GM21367 (cell line): ENCODE data around the gene SPON1.
"Not testable (repeated sequence)": the region's sequence is repeated elsewhere in the genome, so short reads cannot be mapped to it uniquely, and the experiment has no call there.

Source experiments
- ATAC-seq: cut with Tn5 transposase; IDR thresholded peaks from one replicate; pipeline ENCODE4 v1.9.1; 2021; ENCODE audit not compliant: unreplicated experiment

SPON1 gene

DNA sequence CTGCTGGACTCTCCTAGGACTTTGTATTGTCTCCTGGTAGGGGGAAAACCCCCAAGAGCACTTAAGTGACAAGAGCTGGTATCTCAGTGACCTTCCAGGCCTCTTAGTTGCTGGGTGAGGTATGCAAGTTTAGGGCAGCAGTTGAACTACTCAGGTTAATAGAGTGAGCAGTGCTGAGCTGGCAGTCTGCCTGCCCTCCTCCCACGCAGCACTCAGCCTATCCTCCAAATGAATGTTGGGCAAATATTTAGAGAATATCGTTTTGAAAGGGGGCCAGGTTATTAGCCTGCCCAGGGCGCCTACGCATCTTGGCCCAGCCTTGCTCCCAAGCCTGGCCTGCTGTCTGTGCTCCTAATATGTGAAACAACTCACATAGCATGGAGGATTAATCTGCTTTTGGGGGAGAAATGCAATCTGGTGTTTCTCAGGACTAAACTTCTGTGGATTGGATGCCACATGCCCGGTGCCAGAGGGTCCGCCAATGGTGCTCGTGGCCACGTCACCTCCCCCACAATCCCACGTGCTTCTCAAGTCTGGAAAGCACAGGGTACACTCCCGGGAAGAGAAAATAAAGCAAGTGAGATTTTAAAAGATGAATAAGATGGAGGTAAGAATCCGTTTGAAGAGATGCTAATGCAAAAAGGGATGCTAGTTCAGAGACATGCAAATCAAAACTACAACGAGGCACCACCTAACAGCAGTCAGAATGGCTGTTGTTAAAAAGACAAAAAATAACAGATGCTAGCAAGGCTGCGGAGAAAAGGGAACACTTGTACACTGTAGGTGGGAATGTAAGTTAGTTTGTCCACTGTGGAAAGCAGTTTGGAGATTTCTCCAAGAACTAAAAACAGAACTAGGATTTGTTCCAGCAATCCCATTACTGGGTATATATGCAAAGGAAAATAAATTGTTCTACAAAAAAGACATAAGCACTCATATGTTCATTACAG is 67.7 kb downstream of the SPON1 start:
- no peak for ATAC-seq

DNA sequence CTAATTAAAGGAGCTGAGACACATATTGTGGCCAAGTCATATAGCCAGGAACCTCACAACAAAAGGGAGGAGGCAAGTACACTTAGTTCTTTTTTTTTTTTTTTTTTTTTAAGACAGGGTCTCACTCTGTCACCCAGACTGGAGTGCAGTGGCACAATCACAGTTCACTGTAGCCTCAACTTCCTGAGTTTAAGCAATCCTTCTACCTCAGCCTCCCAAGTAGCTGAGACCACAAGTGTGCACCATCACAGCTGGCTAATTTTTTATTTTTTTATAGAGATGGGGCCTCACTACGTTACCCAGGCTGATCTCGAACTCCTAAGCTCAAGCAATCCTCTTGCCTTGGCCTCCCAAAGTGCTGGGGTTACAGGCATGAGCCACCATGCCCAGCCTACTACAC is 73.0 kb downstream of the SPON1 start:
- ATAC-seq: not testable (repeated sequence)

DNA sequence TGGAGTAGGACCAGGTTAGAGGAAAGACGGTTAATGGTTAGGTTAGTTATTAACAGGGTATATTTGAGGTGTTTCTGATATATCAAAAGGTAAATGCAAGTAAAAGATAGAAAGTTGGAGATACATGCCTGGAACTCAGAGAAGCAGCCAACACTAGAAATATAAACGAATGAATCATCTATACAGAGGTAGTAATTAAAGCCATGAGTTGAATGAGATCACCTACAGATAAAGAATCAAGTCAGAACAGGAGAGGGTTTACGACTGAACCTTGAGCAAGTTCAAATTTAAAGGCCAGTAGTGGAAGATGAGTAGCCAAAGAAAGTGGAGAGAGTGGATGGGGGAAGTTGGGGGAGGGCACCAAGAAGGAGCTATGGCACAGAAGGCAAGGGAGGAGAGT is 73.9 kb downstream of the SPON1 start:
- ATAC-seq: no peak

DNA sequence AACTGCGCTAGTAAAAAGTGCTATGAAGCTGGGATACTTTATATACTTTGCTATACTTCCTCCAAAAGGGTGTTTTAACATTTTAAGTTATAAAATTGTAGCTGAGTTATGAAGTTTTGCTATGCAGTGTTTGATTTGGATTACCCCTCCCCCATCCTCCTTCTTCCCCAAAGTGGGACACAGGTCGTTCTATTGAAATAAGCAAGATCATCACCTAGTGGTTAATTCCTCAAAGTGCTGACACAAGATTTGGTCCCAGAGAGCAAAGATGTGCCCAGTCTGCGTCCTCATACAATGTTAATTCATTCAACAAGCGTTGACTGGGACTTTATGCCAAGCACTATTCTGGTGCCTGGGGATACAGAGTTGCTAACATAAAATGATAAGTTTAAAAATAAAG is 78.5 kb downstream of the SPON1 start:
- ATAC-seq: no peak

DNA sequence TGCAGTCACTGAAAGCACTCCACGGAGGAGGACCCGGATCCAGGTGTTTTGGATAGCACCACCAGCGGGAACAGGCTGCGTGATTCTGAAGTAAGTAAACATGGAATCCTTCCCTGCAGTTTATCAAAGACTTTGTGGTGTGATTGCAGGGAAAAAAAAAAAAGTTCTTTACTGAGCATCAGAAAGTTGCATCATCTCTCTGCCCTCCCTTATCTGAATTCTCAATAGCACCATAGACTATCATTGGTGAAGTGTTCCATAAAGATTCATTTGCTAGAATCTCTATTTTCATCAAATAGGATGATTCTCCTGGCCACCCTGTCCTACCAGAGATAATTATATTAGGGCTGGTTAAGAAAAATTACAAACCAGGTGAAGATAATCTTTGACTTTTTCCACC is 79.0 kb downstream of the SPON1 start:
- ATAC-seq: no peak

DNA sequence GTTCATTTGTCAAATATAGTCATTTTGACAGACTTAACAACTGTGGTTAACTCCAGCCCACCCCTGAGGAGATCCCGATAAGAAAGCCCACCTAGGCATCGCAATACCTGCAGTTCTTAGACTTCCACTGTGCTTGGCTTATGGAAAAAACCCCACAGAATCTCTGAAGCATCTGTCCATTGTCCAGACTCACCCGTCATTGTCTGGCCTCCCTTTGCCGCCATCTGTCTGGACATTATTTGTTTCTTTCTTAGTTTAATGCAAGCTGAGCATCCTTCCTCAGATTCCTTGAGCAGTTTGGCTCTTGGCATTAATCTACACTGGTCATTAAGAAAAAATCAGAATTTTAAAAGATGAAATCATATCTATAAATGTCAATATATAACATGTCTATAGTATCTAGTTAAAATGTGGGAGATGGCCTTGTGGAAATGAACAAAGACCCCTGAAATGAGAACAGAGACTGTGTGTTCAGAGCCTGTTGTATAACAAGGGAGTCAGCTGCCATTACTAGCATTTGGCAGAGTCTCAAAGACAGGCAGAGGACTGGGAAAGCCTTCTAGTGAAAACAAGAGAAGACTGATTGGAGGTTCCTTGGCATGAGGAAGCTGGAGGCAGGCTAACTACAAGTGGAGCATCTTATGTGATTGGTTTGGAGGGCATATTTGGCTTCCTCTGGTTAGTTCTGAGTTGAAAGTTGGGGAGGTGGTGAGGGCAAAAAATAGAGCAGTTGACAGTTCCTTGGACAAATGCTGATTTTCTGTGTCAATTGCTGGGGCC is 80.4 kb downstream of the SPON1 start:
- ATAC-seq: no peak

DNA sequence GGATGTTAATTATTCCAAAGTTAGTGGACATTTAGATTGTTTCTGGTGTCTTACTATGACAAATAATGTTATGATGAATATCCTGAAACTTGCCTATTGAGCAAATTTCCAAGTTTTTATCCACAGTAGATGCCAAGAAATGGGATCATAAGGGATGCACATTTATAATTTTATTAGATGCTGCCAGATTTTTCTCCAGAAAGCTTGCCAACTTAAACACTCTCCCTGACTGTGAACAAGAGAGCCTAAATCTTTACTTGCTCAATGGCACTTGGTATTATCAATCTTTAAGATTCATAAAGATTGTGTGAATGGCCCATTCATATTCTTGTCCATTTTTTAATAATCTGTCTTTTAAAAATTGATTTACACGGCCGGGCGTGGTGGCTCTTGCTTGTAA is 82.4 kb downstream of the SPON1 start:
- ATAC-seq: no peak

DNA sequence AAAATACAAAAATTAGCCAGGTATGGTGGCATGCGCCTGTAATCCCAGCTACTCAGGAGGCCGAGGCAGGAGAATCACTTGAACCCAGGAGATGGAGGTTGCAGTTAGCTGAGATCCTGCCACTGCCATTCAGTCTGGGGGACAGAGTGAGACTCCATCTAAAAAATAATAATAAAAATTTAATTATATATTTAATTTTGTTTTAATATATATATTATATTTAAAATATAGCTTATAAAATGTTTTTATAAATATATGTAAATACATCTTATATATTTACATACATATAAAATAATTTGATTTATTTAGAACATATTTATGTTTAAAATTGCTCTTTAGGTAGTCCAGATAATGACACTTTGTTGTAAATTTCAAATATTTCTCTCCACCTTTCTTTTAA is 82.9 kb downstream of the SPON1 start:
- ATAC-seq: no peak

DNA sequence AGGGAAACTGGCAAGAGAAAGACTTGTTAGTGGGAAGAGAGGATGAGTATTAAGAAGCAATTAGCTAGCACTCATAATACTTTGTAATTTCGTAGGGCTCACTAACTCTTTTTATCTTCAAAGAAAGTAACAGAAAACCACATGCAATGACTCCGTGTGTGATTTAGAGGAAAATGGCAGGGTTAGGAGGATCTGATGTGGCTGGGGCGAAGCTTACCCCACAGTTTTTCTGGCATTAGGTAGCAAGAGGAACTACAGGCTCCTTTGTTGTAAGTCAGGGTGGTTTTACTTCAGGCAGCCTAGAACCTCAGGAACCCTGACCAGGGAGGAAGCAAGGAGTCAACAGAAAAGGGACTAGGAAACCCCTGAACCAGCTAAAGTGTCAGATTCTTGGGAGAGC is 89.7 kb downstream of the SPON1 start:
- no peak for ATAC-seq

DNA sequence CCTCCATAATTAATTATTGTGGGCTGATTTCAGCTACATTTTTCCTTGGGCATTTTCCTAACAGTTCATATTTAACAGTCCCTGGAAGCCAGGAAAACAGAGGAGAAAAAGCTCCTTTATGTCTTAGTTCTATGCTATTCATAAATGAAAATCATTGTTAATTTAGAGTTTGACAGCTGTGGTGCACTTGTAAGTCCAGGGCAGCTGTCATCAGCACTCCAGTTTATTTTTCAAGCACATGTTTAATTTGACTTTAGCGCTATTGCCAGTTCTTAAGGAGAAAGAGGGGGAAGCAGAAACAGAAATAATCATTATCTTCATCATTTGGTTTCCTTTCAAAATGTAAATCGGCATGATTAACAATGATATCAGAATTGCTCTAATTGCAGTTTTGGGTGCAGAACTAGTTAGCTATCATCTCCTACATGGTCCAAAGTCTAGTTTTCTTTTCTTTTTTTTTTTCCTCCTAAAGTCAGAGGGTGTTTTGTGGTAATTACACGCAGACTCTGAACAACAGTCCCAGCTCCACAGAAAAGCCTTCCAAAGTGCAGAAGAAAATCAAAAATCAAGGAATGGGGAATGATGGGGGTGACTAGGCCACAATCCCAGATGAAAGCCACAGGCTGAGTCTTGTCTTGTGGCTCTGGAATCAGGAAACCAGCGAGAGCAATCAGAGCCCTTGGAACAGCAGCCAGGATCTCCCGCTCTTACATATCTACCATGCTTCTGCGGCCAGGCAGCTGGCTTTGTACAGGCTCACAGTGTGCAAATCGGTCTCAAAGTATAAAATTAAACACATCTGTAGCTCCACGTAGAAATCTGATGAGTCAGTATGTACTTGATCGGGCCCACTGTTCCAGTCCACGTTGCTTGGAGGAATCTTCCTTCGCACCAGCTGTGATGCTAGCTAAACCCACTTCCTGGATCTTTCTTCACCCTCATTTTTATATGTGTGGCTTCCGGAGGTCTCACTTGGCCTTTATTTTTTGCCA is 91.9 kb downstream of the SPON1 start:
- no peak for ATAC-seq

DNA sequence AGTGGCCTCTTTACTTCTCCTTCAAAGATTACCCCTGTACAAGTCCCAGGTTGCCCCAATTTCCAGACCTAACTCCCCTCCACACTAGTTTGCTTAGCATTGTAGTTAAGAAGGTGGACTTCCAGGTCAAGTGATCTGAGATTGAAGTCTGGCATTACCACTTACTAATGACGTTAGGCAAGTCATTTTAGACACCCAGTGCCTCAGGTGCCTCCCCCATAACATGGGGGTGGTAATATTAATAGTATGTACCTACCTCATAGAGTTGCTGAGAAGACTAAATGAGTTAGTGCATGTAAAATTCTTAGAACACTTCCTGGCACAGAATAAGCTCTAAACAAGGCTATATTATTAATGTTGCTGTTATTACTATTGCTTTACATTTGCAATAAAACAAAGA is 93.4 kb downstream of the SPON1 start:
- ATAC-seq: no peak

DNA sequence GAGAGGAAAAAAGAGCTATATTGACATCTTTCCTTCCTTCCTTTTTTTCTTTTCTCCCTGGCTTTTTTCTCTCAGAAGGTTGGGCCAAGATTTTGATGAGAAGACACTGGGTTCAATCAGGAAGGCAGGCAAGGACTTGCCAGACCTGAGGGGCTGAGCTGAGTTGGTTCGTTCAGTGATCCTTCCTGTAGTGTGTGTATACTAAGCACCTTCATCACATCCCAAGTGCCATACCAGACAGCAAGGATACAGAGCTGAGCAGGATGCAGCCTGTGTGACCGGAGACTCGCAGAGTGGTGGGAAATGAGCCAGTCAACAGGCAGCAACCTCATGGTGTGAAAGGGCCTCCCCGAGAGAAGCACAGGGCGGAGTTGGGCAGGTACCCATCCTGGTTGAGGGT is 95.5 kb downstream of the SPON1 start:
- ATAC-seq: no peak

DNA sequence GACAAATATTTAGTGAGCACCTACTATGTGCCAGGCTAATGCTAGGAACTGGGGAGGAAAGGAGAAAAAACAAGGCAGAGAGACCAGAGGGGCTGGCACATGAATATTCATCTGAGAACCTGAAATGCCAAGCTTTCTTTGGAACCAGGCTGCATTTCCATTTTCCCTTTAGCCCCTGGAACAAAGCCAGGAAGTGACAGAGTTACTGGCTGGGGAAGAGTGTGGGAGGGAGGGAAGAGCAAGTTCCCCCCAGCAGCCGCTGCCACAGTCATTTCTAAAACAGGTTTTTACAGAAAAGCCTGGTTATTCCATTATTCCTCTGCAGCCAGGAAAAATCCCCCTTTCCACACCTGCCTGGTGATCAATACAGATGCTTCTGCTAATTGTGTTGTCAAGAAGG is 97.0 kb downstream of the SPON1 start:
- ATAC-seq: no peak

DNA sequence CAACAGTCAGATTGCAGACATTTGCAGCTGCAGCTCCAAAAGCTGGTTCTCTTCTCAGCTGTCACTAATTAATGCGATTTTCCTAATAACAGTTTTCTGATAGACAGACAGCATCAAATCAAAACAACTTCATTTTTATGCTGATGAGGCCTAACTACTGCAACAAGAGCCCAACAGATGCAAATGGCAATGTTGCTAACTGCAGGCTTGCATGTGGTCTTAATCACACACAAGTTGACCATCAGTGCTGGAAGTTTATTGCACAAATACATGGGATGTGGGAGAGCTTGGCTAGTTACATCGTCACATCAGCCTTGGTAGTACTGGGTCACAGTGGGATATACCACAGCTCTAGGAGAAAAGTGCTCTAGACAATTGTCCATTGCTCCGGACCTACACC is 99.2 kb downstream of the SPON1 start:
- ATAC-seq: no peak

DNA sequence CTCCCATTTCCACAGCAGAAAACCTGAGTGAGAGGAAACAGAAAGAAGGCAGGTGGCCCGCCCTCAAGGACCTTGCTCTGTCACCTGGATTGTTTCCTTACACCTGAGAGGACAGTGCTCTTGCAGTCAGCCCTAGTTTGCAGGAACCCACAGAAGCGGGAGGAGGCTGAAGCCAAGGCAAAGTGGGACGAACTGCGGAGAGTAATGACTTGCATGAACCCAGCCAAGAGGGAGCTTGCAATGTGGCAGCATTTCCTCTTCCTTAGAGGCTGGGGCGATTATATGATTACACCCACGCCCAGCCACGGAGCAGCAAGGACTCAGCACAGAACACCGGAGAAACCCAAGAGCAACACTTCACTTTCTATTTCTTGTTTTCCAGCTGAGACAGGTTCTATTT is 102.6 kb downstream of the SPON1 start:
- no peak for ATAC-seq

DNA sequence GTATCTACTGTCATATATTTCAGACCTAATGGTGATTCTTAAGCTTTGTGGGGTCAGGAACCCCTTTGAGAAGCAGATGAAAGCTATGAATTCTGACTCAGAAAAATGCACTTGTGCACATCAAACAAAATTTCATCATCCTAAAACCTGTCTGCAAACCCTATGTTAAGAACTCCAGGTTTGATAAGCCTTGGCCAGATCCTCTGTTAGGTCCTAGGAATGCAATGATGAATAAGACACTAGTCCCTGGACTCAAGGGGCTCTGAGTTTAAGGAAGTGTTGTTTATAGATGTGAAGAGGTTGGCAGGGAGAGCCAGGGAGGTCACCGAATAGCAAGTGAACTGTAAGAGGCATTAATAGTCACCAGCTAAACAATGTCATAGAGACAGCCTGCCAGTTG is 103.2 kb downstream of the SPON1 start:
- no peak for ATAC-seq

DNA sequence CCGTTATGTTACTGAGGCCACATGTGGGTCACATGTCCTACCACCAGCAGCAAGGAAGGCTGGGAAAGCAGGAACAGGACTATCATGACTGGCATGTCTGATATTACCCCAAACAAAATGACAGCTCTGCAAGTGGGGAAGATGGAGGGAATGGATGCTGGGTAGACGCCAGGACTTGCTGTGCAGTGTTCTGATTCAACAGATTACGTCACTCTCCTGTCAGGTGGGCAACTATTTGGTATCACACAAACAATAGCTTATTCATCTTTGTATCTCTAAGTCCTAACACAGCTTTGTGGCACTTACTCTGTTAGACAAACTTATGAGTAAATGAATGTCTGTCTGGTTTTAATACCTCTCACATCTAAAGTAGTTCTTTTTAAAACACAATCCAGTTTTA is 105.2 kb downstream of the SPON1 start:
- ATAC-seq: no peak

DNA sequence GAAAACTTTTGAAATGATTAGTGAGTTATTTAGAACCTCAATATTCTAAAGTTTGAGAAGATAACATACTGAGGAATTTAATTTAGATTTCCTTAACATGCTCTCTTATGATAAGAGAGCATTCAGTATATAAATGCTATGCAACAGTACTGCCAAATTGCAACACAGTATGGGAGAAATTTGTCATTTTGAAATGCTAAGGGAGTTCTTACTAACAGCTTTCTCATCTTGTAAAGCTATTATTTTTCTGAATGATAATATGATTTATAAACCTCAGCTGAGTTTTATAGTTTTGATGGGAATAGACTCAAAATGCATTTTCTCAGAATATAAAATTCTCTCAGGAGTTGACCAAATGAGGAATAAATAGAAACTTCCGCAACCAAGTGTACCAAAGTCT is 108.4 kb downstream of the SPON1 start:
- no peak for ATAC-seq

DNA sequence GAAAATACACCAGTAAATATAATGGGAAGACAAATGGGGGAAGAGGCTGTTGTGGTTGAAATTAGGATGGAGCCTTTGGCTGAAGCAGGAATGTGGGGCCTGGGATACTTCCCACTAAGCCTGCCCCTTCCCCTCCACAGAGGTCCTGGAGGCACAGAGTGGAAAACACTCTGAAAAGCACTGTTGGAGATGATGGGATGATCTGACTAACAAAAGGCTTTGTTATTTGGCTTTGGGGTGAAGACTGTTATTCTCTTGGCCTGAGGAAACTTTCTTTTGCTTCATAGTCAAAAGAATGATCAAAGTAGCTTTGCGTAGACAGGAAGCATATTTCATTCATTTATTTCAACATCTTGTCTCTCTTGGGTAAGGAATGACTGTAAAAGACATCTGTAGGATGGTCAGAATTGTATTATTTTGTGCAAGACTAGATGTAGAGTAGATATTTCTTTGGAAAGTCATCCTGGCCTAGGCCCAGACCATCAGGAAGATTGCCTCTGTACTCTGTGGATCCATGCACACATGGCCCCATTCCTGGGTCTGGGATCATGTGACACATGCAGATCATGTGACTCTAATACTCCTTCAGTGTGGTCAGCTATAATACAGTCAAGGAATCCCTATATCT is 111.4 kb downstream of the SPON1 start:
- no peak for ATAC-seq
